DND-41 (cell line): Measurements from ENCODE around the gene BMAL2.

Source experiments
- EZH2 ChIP-seq: IDR thresholded peaks from 3 replicates; pipeline ENCODE4 v1.6.1; 2012; ENCODE audit warnings: borderline replicate concordance, low read depth, mild to moderate bottlenecking, moderate library complexity, low read length, inconsistent platforms; ENCODE audit not compliant: severe bottlenecking
- TF ChIP-seq, protein P1 (sequence below): IDR thresholded peaks from 2 replicates; pipeline ENCODE4 v1.5.1; 2012; ENCODE audit warnings: borderline replicate concordance, low read length, moderate library complexity, mild to moderate bottlenecking; ENCODE audit not compliant: poor library complexity, severe bottlenecking; ENCODE audit errors: extremely low read depth

DNA sequence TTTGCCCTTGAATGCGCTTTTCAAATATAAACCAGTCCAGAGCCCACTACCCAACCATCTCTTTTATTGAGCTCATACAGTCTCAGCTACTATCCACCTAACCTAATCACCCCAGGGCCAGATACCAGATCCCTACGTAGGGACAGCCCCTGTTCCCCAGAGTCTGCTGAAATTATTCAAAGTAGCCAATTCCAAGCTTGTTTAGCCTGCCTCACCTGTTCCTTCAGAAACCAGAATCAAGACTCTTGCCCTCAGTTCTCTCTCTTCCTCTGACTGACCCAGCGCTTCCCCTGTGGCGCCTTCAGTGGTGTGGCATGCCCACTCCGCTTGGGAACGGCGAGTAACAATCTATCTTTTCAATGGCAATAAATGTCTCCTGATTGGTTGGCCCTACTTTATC lies 18.8 kb downstream of the BMAL2 start:
- TF ChIP-seq, protein P1, sequence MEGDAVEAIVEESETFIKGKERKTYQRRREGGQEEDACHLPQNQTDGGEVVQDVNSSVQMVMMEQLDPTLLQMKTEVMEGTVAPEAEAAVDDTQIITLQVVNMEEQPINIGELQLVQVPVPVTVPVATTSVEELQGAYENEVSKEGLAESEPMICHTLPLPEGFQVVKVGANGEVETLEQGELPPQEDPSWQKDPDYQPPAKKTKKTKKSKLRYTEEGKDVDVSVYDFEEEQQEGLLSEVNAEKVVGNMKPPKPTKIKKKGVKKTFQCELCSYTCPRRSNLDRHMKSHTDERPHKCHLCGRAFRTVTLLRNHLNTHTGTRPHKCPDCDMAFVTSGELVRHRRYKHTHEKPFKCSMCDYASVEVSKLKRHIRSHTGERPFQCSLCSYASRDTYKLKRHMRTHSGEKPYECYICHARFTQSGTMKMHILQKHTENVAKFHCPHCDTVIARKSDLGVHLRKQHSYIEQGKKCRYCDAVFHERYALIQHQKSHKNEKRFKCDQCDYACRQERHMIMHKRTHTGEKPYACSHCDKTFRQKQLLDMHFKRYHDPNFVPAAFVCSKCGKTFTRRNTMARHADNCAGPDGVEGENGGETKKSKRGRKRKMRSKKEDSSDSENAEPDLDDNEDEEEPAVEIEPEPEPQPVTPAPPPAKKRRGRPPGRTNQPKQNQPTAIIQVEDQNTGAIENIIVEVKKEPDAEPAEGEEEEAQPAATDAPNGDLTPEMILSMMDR: no peak
- TF ChIP-seq EZH2: no peak
